ENCODE results near the gene DOK6.

- TF ChIP-seq POLR2A (IDR thresholded peaks at IDR 0.05; ENCODE audit: low read depth, low read length) (no peak), TAF1 (IDR thresholded peaks at IDR 0.05; ENCODE audit: low read depth, low read length) (no peak), POU2F2 (IDR thresholded peaks at IDR 0.05; ENCODE audit: low read depth, low read length) (no peak), SPI1 (IDR thresholded peaks at IDR 0.05; ENCODE audit: low read depth, low read length) (no peak), POLR2AphosphoS5 (IDR thresholded peaks at IDR 0.05; ENCODE audit: low read depth, low read length) (no peak)
Measured at GRCh38 chr18:69880083-69880482, 479.4 kb downstream of the DOK6 start.

Data from GM12891 (cell line).